ENCODE results near the gene ROBO1.
"Not testable (repeated sequence)": the region's sequence is repeated elsewhere in the genome, so short reads cannot be mapped to it uniquely, and the experiment has no call there.

ROBO1 gene

DNA sequence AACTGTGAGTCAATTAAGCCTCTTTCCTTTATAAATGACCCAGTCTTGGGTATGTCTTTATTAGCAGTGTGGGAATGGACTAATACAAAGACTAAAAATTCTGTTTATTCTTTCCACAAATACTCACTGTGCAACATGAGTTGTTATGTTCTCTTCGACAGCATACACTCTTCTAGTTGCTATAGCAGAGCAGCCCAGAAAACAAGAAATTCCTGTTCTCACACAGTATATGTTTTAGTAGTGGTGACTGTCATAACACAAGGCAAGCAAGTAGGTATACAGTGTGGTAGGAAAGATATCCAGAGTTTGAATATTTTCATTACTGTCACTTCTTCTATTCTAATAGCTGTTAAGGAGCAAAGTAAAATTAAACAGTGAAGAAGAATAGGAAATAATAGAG, 453.3 kb downstream of the ROBO1 start:
- DNase-seq (ENCODE audit: low read depth): no peak

DNA sequence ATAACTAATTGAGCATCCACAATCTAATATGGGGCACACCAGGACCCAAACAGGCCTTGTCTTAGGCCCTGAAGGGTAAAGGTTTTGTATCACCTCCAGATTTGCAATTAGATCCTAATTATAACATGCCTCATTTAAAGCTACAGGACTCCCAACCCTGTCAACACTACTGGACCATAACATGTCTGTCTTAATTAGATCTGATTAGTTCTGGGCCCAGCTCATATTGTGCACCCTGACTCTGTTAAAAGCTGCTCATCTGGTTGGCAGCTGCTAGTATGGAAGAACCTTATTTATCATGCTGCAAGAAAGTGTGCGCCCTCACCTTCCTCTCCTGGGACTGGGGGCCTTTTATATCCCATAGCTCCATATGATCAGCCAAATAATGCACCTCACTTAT, 457.8 kb downstream of the ROBO1 start:
- DNase-seq (ENCODE audit: low read depth): no peak

DNA sequence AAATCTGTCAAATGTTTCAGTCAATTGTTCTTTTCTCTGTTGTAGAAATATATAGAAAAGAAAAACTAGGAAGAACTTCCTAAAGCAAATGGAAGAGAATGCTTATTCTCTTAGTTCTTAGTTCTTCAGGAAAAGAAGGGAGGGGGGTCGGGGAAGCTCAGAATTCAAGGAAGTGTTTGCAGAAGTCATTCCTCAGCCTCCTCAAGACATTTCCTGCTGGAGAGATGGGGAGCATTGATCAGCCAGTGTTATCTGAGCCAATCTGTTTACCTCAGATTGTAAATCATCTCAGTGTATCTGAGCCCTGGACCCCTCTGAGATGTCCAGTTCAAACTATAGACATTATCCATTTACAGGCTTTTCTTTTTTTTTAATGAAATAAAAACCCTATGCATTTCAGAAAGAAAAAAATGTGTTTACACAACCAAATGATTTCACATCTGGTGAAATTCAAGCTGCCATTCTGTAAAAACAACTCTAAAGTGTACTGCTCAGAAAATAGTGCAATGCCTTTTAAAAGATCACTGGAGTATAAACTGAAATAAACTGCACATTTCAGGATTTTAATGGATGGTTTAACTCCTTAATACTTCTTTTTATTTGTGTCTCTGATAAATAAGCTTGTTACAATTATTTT, 460.7 kb downstream of the ROBO1 start:
- no peak for DNase-seq (ENCODE audit: low read depth)

DNA sequence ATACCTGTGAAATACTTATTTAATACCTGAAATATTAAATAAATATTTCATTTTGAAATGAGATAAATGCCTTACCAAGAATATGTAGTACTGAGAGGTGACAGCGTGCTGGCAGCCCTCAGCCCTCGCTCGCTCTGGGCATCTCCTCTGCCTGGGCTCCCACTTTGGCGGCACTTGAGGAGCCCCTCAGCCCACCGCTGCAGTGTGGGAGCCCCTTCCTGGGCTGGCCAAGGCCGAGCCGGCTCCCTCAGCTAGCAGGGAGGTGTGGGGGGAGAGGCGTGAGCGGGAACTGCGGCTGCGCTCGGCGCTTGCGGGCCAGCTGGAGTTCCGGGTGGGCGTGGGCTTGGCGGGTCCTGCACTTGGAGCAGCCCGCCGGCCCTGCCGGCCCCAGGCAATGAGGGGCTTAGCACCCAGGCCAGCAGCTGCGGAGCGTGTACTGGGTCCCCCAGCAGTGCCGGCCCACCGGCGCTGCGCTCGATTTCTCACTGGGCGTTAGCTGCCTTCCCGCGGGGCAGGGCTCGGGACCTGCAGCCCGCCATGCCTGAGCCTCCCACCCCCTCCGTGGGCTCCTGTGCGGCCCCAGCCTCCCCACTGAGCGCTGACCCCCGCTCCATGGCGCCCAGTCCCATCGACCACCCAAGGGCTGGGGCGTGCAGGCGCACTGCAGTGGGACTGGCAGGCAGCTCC, 467.7 kb downstream of the ROBO1 start:
- DNase-seq (ENCODE audit: low read depth): not testable (repeated sequence)

DNA sequence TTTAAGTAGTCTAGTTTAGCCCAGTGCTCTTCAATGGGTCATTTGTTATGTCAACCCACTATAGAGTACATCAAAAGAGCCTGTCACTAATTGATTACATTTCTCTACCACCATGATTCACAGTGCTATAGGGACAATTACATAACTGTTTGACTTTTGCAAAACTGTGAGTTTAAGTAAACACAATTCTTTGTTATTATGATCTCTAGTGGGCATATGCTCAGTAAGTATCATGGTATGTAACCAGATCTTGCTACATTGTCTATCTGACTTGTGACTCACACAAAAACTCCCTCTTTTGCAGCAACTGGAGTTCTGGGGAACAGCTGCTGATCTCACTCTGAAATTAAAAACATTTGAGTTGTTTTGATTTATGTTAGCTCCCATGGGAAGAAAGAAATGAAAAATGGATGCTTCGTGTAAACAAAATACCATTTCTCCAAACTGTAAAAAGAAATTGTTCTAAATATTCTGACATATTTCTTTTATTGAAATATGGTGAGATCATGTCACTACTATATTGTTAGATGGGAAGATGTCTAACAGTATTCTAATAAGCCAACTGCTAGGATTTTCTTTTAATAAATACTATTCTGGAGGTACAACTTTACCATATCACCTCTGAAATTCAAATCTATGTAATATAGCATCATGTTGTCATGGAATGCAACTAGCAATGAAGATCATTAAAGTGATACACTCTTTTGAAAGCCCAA, 470.4 kb downstream of the ROBO1 start:
- DNase-seq (ENCODE audit: low read depth): no peak

DNA sequence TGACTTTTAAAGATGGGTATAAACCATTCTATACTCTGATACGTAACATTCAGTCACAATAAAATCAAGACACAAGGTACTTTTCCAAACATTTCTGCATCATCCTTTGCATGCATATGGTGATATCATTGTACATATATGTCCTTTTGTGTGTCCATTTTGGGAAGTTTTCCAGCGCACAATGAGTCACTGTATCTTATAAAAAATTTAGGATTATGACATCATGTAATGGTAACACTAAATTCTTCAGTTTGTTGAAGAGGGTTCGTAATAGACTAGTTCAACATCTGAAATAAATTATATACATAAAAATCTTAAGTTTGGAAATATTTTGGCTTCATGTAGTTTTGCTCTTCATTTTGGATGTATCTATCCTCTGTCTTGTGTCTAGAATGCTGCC, 480.9 kb downstream of the ROBO1 start:
- no peak for DNase-seq (ENCODE audit: low read depth)

DNA sequence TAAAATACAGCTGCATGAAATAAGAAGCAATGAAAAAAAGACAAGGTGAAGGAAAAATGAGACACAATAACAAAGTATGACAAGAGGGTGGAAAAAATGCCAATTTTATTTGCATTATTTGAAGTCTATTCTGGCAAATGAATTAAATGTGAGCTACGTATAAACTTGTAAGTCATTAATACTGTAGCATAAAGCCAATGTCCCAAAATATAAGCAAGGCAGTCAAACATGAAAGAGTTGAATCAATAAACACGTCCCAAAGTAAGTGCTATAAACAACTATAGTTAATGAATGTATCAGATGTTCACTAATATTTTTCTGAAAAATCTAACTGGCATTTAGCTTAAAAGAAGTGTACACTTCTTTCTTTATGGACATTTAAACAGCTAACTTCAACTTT, 481.9 kb downstream of the ROBO1 start:
- DNase-seq (ENCODE audit: low read depth): no peak

DNA sequence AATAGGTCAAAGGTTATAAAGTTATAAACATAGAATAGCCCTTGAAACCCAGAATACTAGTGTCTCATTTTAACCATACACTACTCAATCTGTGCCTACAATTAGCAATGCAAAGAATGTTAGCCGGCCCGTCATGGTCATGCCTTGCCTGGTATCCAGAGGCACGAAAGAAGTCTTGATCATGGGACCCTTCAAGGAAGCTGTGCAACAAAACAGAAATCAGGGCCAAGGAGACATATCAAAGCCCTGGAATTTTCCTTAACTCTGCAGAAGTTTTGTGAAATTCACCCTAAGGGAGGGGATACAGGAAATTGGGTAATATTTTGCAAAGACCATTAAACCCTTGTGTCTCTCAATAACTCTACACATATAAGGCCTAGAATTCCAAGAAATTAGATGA, 482.4 kb downstream of the ROBO1 start:
- DNase-seq (ENCODE audit: low read depth): no peak

DNA sequence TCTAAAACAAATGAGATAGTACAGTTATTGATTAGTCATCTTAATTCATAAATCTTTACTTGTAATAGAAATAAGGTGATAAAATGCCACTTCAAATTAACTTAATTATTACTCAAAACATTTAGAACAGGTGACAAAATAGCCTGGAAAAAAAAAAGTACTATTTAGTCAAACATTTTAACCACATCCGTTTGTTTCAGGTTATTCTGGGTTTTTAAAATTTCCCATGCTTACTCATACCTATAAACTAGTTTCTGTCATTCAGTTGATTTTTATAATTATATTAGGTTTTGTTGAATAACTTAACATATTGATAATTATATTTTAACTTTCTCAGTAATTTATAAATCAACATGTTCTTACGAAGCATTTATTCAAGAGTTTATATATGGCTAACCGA, 483.0 kb downstream of the ROBO1 start:
- no peak for DNase-seq (ENCODE audit: low read depth)

DNA sequence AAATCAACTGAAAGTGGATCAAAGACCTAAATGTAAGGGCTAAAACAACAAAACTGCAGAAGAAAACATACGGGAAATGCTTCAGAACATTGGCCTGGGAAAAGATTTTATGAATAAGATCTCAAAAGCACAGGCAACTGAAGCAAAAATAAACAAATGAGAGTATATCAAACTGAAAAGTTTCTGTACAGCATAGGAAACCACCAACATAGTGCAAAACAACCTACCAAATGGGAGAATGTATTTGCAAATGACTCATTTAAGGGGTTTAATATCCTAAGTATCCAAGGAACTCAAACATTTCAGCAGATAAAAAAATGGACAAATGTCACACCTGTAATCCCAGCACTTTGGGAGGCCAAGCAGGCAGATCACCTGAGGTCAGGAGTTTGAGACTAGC, 489.1 kb downstream of the ROBO1 start:
- DNase-seq (ENCODE audit: low read depth): no peak

DNA sequence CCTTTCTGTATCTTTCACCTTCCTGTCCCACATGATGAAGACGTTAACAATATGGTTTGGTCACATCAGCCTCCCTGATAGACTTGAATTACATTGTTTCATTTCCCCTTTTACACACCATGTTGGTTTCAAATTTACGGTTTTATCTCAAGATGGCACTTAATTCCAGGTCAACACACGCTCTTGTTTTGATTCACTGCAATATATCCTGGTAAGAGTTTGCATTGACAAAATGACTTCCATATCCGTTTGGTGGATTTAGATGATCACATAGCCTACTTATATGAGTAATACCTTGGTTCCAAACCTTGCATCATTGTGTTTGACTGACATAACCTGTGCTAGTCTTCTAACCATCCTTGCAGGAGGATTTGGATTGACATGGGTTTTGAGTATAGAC, 499.4 kb downstream of the ROBO1 start:
- no peak for DNase-seq (ENCODE audit: low read depth)

DNA sequence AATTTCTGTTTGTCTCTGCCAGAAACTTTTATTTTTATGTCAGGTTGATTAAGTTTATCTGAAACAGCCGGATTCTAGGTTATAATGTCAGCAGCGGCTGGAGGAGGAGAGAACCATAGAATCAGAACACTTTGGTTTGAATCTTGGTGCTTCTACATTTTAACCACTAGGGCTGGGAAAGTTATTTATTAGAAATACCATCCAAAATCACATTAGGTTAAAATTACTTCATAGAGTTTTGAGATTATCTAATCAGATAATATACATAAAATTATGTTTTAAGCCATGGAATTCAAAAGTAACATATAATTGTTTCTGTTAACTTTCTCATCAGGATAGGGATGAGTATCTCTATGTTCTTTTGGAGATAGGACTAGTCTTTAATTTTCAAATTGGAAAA, 502.9 kb downstream of the ROBO1 start:
- DNase-seq (ENCODE audit: low read depth): no peak

DNA sequence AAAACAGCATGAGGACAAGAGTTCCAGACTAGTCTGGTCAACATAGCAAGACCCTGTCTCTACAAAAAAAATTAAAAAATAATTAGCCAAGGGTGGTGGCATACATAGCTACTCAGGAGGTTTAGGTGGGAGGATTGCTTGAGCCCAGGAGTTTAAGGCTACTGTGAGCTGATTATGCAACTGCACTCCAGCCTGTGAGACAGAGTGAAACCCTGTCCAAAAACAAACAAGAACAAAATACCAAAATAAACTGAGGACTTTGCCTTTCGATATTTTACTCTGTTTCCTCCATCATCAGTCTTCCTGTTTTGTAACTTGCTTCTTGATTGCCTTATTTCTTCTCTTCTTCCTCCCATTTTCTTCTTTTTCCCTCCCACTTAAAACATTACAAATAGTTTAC, 504.4 kb downstream of the ROBO1 start:
- no peak for DNase-seq (ENCODE audit: low read depth)

DNA sequence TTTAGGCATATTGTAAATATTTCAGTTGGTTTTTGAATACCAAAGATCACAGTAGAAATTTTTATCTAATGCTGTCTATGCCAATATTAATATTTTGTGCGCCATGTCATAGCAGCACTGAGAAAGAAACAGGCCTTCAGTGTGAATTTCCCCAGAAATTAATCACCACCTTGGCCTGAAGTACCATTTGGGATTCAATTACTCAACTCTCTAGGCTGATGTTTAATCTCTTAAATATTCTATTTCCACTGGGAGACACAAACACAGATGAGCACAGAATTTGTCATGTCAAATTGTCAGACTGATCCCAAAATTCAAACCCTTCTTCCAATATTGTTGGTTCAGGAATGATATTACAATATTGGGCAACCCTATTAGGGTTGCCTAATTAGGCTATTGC, 509.3 kb downstream of the ROBO1 start:
- no peak for DNase-seq (ENCODE audit: low read depth)

DNA sequence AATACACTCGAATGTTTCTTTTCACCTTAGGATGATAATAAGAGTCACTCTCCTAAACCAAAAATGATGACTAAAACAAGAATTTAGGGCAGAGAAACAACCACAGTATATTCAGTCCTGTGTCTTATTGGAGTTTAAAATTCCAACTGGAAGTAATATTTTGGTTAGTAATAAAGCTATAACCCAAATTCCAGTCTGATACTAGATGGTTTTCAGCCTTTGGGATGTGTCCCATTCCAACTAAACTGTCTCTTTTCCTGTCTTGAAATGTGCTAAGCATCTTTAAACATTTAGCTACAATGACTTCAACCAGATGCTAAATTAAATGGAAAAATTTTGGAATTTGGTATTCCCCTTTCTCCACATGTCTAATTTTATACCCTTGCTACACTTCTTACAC, 510.0 kb downstream of the ROBO1 start:
- no peak for DNase-seq (ENCODE audit: low read depth)

DNA sequence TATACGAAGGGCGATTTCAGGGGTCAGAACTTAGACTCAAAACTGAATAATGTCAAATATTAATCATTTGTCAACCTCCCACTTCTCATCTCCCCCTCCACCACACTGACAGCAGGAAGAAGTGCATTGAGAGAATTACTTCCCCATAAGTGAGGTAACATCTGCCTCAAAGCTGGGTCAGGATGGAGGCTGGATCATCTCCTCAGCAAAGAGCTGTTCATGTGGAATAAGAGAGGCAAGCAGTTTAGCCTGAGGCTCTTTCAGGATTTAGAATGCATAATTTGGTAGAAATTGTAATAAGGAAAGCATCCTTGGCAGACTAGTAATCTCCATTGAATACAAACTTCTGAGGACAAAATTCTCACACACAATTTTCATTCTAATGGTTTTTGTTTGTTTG, 512.1 kb downstream of the ROBO1 start:
- no peak for DNase-seq (ENCODE audit: low read depth)

DNA sequence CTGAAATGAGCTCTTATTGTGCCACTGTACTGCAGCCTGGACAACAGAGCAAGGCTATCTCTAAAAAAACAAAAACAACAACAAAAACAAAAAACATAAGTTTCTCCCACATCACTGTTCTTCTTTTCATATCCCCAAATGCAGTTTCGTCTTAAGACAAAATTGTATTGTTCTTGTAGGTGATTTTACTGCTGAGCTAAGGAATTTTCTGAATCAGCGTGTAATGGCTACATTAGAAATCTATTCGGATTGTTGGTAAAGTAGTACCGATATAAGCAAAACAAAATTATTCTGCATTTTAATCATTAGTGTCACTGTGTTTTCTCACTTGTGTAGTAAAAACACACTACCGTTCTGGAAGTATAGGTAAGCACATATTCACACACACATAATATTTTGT, 512.5 kb downstream of the ROBO1 start:
- DNase-seq (ENCODE audit: low read depth): no peak

DNA sequence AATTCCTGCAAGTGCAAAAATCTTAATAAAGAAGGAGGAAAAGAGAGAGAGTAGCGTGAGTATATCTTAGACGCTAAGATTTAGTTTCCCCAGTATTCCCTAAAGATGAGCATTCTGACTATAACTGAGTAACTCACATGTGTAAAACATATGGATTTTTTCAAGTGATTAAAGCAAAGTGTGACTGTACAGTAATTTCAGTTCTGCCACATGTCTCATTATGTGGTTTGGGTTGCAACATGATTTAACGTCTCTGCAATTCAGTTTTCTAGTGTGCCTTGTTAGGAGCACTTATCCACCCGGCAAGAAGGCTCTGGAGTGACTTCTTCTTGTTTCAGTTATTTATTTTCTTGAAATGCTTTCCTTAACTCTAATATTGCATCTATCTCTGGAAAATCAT, 514.1 kb downstream of the ROBO1 start:
- no peak for DNase-seq (ENCODE audit: low read depth)

DNA sequence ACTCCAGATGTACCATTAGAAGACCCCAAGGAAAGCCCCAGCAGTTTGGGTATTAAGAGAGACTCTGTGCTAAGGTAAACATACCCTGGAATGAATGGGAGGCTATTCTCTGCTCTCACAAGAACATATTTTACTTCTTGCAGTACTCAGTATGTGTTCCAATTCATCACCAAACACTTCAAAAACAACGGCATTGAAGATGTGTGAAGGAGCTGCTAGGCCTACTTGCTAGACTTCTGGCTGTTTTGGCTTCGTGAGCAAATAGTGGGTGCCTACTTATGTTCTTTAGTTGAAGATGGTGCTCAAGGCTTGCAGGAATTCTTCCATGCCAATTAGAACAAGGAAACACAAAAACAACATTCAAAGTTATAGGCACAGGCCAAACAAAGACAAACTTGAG, 514.5 kb downstream of the ROBO1 start:
- no peak for DNase-seq (ENCODE audit: low read depth)

DNA sequence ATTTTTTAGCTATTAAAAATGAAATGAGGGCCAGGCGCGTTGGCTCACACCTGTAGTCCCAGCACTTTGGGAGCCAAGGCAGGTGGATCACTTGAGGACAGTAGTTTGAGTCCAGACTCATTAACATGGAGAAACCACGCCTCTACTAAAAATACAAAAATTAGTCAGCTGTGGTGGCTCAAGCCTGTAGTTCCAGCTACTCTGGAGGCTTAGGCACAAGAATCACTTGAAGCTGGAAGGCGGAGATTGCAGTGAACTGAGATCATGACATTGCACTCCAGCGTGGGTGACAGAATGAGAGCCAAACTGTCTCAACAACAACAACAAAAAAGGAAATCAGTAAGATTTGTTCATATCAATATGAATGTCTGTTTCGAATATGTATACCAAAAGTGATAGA, 517.1 kb downstream of the ROBO1 start:
- DNase-seq (ENCODE audit: low read depth): no peak

DNA sequence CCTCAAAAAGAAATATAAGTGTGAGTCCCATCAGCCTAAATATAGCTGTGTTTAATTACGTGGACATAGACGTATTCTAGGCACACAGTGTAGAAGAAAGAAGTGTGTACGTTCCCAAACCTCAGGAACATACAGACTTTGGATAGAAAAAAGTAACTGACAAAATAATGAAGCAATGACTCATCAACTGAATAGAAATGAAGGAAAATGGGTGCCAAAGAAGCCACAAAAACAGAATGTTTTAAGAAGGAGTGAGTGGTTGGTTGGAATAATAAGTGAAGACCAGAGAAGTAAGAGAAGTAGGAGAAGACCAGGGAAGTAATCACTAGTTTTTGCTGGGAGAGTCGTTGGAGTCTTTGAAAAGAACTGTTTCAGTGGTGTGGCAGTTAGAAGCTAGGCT, 518.1 kb downstream of the ROBO1 start:
- DNase-seq (ENCODE audit: low read depth): no peak

DNA sequence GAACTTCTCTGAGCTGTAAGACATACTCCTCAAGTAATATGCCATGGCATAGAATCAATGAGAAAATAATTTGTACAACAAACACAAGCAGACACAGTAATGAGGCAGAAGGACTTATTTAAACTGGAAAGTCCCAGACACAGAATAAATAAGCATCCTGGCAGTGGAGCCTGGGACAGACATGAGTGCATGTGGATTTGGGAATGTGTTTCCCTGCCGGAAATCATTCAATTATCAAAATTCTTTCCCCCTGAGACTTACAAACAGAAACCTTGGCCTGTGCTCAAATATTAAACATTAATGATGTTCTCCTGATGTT, 520.1 kb downstream of the ROBO1 start:
- no peak for DNase-seq (ENCODE audit: low read depth)

DNA sequence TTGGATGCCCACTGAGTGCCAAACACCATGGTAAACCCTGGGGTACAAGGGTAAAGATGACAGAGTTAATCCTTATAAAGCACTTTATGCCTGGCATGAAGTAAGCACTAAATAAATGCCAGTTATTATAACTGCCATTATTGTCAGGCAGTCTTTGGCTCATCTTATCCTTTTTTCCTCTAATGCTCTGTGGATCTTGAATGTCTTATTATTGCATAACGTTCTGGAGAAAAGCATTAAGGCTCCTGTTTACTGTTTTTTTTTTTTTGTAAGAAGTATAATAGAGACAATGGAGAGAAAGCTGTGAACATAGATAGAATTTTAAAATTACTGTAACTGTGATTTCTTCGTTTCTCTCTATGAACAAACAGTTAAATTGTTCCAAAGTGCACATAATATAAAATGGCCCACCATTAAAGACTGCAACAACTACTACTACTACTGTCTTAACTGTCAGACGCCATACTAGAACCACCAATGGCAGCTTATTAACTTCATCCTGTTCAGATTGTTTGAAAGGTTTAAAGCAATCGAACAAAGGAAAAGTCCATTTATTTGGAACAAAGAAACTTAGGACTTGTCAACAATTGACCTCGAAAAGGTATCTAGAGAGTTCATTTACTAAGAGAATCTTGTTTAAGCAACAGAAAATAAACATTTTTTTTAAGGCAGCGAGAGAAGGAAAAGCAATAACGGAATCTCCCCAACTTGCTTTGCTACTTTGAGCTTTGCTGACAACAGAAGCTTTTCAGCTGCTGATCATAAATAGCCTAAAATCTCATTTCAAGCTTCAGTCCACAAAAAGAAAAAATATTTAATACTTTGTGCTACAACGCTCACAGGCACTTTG, 520.7 kb downstream of the ROBO1 start:
- DNase-seq (ENCODE audit: low read depth): no peak
